ENCODE results near the gene ZNF614. TPM values are rescaled to one million over a fixed set of nuclear protein-coding genes. Genes with fewer than 3 reads are reported as not detected.

The ZNF614 gene
- total and polyA plus RNA-seq, 2 of the 13 experiments (the other 11 are each of a cell fraction or from before 2014, with no cell fraction given), result 13.0 to 22.8 TPM

DNA sequence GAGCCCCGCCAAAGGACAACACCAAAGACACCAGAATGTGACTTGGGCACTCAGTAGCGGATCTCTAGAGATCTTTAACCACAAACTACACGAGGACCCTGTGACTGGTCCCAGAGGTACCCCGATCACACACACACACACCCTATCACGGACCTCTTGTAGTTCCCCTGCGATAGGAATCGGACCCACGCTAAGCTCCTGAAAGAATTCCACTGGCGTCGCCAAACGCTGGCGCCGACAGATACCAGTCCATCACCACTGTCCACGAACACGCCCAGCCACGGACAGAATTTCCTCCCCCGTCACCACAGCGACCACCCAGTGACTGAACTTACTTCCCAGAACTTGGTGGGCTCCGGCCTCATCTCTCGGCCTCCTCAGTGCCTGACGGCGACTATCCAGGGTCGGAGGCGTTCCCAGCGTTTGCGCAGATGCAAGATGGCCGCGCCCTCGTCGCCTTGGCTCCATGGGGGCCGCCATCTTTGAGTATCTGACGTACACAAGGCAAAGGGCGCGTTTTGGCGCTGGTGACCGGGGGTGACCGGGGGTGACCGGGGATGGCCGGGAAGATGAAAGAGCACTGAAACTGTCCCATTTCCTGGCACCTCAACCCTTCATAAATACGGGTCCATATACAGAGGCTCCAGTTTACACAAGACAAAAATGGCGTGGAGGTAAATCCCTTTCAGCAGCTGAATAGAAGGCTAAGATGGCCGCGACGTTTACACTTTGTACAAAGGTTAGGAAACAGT lies 20.2 kb downstream of the ZNF614 start, which contains the start of gene ZNF615 (continued):
- TF ChIP-seq, protein P1, sequence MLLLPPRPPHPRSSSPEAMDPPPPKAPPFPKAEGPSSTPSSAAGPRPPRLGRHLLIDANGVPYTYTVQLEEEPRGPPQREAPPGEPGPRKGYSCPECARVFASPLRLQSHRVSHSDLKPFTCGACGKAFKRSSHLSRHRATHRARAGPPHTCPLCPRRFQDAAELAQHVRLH (CRISPR knock-in tag; IDR thresholded peaks at IDR 0.05; ENCODE audit: borderline replicate concordance, low read depth), result no peak; the same call in 1 of the 2 replicates
- TF ChIP-seq, protein P2, sequence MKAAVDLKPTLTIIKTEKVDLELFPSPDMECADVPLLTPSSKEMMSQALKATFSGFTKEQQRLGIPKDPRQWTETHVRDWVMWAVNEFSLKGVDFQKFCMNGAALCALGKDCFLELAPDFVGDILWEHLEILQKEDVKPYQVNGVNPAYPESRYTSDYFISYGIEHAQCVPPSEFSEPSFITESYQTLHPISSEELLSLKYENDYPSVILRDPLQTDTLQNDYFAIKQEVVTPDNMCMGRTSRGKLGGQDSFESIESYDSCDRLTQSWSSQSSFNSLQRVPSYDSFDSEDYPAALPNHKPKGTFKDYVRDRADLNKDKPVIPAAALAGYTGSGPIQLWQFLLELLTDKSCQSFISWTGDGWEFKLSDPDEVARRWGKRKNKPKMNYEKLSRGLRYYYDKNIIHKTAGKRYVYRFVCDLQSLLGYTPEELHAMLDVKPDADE (CRISPR knock-in tag; IDR thresholded peaks at IDR 0.05), result no peak
- TF ChIP-seq, protein P3, sequence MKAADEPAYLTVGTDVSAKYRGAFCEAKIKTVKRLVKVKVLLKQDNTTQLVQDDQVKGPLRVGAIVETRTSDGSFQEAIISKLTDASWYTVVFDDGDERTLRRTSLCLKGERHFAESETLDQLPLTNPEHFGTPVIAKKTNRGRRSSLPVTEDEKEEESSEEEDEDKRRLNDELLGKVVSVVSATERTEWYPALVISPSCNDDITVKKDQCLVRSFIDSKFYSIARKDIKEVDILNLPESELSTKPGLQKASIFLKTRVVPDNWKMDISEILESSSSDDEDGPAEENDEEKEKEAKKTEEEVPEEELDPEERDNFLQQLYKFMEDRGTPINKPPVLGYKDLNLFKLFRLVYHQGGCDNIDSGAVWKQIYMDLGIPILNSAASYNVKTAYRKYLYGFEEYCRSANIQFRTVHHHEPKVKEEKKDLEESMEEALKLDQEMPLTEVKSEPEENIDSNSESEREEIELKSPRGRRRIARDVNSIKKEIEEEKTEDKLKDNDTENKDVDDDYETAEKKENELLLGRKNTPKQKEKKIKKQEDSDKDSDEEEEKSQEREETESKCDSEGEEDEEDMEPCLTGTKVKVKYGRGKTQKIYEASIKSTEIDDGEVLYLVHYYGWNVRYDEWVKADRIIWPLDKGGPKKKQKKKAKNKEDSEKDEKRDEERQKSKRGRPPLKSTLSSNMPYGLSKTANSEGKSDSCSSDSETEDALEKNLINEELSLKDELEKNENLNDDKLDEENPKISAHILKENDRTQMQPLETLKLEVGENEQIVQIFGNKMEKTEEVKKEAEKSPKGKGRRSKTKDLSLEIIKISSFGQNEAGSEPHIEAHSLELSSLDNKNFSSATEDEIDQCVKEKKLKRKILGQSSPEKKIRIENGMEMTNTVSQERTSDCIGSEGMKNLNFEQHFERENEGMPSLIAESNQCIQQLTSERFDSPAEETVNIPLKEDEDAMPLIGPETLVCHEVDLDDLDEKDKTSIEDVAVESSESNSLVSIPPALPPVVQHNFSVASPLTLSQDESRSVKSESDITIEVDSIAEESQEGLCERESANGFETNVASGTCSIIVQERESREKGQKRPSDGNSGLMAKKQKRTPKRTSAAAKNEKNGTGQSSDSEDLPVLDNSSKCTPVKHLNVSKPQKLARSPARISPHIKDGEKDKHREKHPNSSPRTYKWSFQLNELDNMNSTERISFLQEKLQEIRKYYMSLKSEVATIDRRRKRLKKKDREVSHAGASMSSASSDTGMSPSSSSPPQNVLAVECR (CRISPR knock-in tag; IDR thresholded peaks at IDR 0.05; ENCODE audit: borderline replicate concordance), result peak; percentile 90; the same call in 1 of the 2 replicates
- TF ChIP-seq MAZ (IDR thresholded peaks at IDR 0.05; ENCODE audit: borderline replicate concordance, low read depth, low read length) (0 out of 2 replicates have a peak, but pooled peaks have one; percentile 16), MAZ (CRISPR knock-in tag; IDR thresholded peaks at IDR 0.05; ENCODE audit: low read depth) (no peak), ZNF569 (CRISPR knock-in tag; IDR thresholded peaks at IDR 0.05; ENCODE audit: borderline replicate concordance) (no peak), ZNF563 (CRISPR knock-in tag; IDR thresholded peaks at IDR 0.05) (no peak), ZNF225 (CRISPR knock-in tag; IDR thresholded peaks at IDR 0.05) (0 out of 2 replicates have a peak, but pooled peaks have one; percentile 33), KDM6A (CRISPR knock-in tag; IDR thresholded peaks at IDR 0.05; ENCODE audit: low read depth) (no peak)
- TF ChIP-seq, protein P4, sequence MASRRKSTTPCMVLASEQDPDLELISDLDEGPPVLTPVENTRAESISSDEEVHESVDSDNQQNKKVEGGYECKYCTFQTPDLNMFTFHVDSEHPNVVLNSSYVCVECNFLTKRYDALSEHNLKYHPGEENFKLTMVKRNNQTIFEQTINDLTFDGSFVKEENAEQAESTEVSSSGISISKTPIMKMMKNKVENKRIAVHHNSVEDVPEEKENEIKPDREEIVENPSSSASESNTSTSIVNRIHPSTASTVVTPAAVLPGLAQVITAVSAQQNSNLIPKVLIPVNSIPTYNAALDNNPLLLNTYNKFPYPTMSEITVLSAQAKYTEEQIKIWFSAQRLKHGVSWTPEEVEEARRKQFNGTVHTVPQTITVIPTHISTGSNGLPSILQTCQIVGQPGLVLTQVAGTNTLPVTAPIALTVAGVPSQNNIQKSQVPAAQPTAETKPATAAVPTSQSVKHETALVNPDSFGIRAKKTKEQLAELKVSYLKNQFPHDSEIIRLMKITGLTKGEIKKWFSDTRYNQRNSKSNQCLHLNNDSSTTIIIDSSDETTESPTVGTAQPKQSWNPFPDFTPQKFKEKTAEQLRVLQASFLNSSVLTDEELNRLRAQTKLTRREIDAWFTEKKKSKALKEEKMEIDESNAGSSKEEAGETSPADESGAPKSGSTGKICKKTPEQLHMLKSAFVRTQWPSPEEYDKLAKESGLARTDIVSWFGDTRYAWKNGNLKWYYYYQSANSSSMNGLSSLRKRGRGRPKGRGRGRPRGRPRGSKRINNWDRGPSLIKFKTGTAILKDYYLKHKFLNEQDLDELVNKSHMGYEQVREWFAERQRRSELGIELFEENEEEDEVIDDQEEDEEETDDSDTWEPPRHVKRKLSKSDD (CRISPR knock-in tag; IDR thresholded peaks at IDR 0.05; ENCODE audit: low read depth), result peak; percentile 65; the same call in 1 of the 2 replicates
- TF ChIP-seq, protein P5, sequence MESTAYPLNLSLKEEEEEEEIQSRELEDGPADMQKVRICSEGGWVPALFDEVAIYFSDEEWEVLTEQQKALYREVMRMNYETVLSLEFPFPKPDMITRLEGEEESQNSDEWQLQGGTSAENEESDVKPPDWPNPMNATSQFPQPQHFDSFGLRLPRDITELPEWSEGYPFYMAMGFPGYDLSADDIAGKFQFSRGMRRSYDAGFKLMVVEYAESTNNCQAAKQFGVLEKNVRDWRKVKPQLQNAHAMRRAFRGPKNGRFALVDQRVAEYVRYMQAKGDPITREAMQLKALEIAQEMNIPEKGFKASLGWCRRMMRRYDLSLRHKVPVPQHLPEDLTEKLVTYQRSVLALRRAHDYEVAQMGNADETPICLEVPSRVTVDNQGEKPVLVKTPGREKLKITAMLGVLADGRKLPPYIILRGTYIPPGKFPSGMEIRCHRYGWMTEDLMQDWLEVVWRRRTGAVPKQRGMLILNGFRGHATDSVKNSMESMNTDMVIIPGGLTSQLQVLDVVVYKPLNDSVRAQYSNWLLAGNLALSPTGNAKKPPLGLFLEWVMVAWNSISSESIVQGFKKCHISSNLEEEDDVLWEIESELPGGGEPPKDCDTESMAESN (CRISPR knock-in tag; conservative IDR thresholded peaks at IDR 0.05), result peak; percentile 31; the same call in 1 of the 2 replicates
- TF ChIP-seq, protein P6, sequence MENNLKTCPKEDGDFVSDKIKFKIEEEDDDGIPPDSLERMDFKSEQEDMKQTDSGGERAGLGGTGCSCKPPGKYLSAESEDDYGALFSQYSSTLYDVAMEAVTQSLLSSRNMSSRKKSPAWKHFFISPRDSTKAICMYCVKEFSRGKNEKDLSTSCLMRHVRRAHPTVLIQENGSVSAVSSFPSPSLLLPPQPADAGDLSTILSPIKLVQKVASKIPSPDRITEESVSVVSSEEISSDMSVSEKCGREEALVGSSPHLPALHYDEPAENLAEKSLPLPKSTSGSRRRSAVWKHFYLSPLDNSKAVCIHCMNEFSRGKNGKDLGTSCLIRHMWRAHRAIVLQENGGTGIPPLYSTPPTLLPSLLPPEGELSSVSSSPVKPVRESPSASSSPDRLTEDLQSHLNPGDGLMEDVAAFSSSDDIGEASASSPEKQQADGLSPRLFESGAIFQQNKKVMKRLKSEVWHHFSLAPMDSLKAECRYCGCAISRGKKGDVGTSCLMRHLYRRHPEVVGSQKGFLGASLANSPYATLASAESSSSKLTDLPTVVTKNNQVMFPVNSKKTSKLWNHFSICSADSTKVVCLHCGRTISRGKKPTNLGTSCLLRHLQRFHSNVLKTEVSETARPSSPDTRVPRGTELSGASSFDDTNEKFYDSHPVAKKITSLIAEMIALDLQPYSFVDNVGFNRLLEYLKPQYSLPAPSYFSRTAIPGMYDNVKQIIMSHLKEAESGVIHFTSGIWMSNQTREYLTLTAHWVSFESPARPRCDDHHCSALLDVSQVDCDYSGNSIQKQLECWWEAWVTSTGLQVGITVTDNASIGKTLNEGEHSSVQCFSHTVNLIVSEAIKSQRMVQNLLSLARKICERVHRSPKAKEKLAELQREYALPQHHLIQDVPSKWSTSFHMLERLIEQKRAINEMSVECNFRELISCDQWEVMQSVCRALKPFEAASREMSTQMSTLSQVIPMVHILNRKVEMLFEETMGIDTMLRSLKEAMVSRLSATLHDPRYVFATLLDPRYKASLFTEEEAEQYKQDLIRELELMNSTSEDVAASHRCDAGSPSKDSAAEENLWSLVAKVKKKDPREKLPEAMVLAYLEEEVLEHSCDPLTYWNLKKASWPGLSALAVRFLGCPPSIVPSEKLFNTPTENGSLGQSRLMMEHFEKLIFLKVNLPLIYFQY (CRISPR knock-in tag; IDR thresholded peaks at IDR 0.05; ENCODE audit: borderline replicate concordance), result peak; percentile 39; the same call in 1 of the 2 replicates

Measured in HepG2 (cell line).